NCI-H460 (cell line): Measurements from ENCODE around the gene LRRC7. TPM values are rescaled to one million over a fixed set of nuclear protein-coding genes. Genes with fewer than 3 reads are reported as not detected.

Source experiments
- DNase-seq: peaks from one replicate; pipeline ENCODE4 v3.0.0-alpha.2; 2016; ENCODE audit warnings: low read depth; ENCODE audit errors: extremely low read depth
- total RNA-seq: library from RNA; depleted of rRNA; stranded (reverse); fragments of >200 nt; shearing (Covaris generic); gene quantifications from 2 replicates; pipeline ENCODE4 v1.2.3, GENCODE V29; 2014

Gene LRRC7
- total RNA-seq, 1 experiment from 2014 or later = 0.20 TPM

DNA sequence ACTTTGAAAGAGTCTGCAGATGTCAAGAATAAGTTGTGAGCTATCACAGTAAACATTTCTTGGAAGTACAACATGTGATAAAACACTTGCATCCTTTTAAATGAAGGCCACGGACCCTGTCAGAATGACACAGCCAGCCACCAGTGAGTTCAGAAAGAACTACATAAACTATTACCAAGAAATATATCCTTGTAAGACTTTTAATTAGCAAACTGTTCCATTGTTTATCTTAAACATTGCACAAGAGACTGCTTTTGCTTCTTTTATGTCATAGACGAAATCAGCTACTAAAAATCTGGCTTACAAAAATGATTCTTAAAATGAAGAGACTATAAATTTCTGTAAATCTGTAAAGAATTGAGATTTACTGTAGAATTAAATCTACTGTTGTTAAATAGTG lies 17.9 kb downstream of the LRRC7 start:
- DNase-seq = no peak

DNA sequence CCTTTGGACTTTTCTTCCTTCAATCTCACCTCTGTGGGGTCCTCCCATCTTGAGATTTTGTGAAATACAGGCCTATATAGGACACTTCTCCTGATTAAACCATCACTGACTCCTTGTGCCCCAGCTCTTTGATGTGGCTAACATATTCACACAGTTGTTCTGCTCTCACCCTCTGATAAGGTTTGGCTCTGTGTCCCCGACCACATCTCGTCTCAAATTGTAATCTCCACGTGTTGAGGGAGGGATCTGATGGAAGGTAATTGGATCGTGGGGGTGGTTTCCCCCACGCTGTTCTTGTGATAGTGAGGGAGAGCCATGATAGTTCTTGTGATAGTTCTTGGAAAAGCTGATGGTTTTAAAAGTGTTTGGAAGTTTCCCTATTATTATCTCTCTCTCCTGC lies 19.7 kb downstream of the LRRC7 start:
- no peak for DNase-seq

DNA sequence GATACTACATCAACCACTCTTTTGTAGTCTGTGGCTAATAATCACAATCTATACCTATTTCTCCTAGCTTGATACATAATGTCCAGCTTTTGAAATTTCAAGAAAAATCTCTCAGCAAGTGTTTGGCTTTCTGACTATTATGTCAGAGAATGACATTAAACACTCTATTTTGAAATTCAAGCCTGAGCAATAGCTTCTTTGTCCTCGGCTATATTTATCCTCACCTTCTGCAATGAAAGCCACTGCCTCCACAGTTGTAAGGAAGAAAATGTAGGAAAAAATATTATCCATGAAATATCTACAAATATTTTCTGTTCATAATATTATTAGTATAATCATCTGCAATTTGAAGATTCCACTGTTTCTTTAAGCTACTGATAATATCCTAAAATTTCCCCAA lies 22.1 kb downstream of the LRRC7 start:
- no peak for DNase-seq

DNA sequence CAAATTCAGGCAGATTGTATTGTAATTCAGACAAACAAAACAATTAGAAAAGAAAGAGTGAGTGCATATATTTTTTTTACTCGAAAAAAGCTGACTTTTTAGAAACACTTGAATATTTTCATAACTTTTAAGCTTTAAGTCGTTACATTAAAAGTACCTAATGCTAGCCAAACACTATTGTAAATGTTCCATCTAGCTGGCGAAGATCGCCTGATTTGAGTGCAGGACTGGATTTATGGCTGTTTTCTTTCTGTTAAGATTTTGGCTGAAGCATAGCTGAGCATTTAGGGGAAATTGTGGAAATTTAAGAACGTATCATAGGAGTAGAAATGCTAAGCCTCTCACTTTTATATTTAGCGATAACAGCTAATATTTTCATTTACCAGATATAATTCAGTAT lies 24.6 kb downstream of the LRRC7 start:
- no peak for DNase-seq

DNA sequence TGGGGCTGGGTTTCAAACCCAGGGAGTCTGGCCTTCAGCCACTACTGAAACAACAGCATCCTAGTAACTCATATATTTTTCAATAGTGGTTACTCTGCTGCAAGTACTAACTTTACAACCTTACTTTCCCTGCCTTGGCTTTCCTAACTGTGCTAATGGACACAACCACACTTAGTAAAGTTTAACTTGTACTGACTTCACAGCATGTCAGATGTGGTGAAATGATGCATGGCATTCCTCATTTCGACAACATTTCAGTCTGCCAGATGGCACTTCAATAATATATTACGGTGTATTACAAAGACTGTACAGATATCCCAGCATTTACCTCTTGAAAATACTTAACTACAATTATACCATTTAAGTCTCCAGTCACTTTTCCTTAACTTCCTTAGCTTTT lies 27.8 kb downstream of the LRRC7 start:
- DNase-seq = no peak

DNA sequence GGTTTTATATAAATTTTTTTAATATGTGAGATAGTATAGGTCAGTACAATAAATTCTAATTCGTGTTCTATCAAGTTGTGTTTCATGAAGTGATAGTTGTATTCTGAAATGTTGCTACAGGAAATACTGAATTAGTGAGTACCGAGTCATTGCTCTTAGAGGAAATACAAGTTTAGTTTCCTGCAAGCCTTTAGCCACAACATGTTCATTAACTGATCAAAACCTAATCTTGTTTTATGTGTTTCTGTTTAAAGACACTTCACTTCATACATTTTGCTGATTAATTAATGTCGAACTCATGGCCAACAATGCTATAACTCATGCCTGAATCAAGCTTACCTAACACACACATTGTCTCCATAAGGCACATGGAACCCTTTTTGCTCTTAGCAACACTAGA lies 43.6 kb downstream of the LRRC7 start:
- DNase-seq = no peak

DNA sequence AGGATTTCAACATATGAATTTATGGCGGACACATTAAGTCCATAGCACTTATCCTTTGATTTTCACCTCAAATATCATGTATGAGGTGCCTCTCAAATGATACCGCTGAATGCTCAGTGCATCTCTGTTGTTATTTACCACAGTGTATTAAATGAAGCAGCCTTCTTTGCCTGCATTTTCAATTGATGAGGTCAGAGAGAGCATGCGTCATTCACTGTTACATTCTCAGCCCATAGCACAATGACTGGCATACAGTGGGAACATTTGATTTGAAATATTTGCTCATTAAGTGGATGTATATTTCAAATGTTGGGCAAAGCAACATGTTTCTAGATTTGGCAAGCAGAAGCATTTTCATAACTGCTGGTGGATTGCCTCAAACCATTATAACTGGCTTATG lies 45.7 kb downstream of the LRRC7 start:
- peak; percentile 0 for DNase-seq

DNA sequence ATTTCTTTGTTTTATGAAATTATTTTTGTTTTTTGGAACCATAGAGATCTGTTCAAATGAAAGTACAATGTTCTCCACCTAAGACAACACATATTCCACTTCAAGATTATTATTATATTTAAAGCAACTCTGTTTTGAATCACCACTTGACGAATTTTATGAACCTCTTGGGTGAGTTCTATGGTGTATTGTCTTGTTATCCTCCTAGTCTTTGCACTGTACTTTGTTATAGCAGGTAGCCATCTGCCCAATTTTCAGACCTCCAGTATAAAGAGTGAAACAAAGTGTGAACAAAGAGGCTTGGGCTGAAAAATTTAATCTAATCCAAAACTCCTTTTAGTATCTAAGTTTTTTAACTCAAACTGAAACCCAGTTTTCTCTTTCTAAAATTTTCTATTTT lies 71.0 kb downstream of the LRRC7 start:
- no peak for DNase-seq

DNA sequence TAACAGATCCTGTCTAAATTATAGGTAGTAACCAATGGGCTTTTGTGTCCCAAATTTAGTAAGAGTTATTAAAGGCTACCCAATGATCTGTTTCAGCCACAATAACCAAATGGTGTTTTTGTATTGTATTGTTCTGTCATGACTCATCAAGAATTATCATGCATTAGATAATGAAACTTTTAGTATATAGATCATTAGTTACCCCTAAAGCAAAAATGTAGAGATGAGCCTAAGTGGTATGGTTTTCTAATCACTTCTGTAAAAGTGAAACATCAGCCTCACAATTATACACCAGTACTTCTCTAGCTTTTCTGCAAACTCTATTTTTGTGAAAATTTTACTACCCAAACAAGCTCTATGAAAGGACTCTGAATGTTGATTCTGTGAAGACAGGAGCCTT lies 71.4 kb downstream of the LRRC7 start:
- DNase-seq = no peak

DNA sequence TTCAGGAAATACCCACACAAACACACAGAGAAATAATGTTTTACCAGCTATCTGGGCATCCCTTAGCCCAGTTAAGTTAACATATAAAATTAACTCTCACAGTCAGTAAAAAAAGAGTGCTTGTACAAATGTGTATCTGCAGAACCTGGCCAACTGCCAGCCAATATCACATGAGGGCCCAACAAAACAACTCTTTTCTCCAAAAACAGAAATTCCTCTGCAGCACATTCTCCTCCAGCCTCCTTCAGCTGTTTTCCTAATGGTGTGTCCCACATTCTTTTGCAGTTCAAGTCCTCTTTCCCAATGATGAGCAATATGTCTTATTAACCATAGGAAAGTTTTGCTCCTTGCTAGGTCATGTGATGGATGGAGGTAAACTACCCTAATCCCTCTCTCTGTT lies 75.5 kb downstream of the LRRC7 start:
- no peak for DNase-seq

DNA sequence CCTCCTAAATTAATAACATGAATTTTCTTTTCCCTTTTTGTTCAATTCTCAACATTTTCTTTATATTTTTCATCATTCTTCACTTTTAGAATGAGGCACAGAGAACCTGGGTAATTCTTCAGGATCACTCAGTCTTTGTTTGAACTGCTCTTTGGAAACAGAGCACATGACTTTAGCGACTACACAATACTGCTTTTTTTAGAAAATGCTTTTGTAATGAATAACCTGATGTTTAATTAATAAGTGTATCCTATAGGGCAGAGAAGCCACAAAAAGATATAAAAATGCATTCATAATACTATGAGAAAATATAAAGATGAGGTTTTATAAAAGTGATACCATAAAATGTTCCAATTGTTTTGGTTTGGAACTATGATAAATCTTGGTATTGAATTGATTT lies 77.8 kb downstream of the LRRC7 start:
- no peak for DNase-seq

DNA sequence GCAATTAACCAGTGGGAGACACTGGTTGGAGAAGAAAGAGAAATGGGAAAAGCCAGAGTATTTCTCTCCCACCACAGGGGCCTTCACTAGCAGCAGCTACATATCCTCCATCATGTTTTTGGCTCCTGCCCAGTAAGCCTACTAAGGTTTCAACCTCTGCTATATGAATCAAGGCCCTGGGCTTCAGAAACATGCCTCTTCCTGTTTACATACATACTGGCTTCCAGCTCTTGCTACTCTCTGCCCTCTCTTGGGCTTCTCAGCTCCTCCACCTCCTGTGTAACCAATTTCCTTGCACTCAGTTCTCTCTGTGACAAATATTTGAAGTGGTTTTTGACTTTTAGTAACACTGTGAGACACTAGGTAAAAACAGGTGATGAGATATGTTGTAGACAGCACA lies 80.8 kb downstream of the LRRC7 start:
- DNase-seq = no peak

DNA sequence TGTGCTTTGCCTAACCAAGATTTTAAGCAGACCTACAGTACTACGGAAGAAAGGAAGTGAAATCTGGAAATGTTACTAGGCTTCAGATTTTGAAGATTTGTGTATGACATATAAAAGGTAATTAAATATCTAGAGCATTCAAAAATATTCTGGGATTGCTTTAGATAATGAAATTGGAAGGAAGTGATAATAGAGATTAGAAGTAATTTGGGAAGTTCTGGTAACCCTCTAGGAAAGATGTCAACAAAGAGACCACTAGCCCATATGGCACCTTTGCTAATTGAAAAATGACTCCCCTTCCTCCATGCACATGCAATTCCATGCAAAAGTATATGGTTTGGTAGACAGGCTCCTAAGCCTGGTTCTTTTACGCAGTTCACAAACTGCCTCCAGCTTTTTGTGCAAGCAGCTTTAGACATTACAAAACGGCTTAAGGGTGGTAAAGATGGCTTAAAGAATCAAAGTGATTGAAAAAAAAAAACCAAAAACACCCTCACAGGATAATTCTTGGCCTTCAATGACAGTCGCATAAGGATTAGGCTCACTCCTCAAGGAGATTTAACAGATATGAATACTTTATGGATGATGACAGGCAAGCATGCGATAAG lies 81.8 kb downstream of the LRRC7 start:
- DNase-seq = no peak

DNA sequence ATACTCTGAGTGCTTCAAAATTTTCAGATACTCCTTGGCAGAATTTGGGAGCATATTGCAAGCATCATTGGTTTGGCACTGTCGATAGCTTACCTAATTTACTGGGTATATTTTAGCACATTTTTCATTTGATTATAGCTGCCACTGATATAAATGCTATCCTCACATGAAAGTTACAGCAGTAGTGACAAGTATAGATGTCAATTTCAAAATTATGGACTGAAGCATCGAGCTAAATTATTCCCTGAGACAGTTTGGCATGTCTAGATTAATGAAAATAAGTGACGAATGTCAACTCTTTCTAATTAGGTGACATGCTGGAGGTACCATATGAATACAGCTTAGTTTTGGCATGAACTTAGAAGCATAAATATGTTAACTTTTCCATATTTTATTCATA lies 83.1 kb downstream of the LRRC7 start:
- DNase-seq = no peak

DNA sequence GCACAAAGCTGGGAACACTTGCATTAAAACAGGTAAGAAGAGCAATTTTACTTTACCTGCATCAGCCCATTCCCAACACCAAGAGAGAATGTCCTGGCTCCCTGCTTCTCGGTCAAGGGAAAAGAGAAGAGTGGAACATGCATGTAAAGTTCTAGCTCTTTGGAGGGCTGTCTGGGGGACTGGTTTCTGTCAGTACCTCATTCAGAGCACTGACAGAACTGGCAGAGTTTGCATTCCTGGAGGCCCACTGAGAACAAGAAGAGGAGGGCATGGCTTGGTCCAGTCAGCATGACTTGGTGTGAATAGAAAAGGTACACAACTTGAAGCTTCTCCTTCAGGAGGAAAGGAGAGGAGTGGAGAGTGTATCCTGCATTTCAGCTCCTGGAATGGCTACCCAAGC lies 83.9 kb downstream of the LRRC7 start:
- no peak for DNase-seq

DNA sequence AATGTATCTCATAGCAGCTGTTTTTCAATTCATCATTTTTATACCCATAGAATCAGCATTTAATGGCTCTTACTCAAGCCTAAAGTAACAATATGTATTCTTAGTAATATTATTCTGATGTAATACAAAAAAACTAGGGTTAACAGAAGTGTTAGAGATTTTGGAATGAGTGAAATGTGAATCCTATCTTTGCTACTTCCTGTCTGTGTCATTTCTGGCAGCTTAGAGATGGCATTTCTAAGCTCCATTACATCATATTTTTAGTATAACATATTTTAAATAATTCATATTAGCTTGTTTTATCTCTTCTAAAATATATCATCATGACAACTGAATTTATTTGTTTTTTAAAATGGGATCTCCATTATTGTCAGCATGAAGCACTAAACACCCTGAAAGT lies 90.2 kb downstream of the LRRC7 start:
- no peak for DNase-seq

DNA sequence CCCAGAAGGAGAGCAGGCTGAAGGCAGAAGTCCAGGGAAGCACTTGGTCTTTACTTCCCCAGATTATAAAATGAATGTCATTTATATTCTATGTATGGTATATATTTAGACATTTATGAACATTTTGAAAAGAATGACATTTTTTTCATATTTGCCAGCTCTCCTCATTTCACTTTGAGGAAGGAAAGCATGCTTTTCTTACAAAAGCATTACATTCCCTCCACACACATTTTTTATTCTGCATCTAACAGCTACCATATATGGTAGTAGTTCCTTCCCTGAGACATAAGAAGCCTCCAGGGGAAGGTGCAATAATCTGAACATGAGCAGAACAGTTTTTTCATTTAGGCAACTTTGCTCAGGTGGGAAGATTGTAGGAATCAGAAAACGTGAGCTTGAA lies 94.0 kb downstream of the LRRC7 start:
- no peak for DNase-seq

DNA sequence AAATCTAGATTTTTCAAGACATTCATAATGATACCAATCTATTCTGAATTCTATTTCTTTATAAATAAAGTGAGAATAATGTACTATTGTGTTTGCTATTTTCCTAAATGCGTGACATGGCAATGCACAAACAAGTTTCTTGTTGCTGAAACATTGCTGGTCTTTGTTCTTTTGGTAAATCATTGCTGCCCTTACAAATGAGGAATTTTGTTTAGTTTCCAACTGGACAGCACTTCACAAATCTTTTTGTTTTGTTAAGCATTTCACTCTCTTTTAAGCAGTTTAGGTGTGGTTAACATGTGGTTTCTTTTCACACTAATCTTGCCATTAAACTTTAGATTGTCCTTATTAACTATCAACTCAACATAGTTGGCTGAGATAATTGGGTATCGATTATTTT lies 94.6 kb downstream of the LRRC7 start:
- DNase-seq = no peak

DNA sequence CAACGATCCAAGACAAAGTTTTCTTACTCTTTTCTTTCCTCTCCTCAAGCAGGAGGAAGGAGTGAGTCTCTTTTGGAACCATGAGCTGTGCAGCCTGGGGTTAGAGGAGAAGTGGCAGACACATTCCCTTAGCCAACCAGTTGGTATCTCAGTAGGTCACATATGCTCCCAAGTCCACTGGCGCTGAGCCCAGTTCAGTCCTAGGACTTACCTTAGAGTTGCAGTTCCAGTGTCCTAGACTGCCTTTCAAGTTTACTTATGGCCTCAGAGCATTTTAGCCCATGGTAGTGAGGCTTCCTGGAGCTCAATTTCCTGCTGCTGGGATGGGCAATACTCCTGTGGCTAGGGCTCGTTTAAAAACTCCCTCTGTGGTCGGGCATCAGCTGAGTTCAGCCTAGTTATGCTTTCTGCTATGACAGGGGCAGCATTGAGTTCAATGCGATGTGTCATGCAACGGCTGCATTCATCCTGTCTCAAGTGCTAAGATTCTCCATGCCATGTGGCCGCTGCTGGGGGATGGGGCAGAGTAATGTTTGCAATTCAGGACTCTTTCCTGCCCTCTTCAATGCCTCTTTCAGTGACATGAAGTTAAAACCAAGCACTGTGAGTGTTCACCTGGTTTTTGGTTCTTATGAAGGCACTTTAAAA lies 103.8 kb downstream of the LRRC7 start:
- DNase-seq = no peak

DNA sequence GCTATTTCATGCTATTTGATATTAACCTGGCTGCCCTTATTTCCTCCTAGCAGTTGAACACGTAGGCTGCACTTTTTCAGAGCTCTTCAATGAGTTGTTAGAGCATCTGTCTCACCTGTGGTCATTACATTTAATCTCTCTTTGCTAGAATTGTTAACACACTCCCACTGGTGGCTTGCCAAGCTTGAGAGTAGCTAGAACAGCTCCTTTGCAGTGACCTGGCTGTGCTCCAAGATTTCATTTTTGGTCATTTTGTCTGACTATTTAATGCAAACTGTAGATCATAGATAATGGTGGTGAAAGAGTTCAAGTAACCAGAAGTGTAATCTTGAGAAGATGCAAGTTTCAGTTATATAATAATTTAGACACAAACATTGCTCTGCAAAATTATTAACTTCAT lies 105.6 kb downstream of the LRRC7 start:
- DNase-seq = no peak

DNA sequence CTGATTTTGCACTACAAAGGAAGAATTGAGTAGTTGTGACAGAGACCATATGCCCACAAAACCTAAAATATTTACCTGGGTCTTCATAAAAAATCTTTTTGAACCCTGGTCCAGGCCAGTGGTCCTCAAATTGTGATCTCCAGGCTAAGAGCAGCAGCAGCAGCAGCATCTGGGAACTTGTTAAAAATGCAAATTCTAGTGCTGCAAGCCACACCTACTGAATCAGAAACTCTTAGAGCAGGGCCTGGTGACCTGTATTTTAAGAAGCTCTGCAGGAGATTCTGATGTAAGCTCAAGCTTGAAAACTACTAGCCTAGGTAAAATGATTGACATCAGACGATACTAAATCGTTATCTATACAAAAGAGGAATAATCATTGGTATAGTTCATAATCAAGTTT lies 112.2 kb downstream of the LRRC7 start:
- DNase-seq = no peak

DNA sequence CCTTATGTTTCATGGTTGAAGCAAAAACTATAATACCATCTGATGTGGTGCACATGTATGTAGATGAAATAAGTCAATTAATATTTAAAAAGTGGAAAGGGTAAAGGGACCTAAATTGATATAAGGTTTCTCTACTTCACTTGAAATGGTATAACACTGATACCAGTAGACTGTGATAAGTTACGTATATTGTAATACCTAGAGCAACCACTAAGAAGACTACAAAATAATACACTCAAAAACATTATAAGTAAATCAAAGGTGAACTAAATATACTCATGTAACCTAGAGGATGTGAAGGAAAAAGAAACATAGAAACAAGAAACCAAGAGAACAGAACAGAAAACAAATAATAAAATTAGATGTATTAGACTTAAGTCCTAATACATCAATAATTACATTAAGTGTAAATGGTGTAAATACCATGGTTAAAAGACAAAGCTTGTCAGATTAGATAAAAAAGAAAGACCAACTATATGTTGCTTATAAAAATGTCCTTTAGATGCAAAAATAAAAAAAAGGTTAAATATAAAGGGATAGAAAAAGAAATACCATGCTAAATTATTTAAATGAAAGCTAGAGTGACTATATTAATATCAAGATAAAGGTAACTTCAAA lies 118.8 kb downstream of the LRRC7 start:
- DNase-seq = no peak

DNA sequence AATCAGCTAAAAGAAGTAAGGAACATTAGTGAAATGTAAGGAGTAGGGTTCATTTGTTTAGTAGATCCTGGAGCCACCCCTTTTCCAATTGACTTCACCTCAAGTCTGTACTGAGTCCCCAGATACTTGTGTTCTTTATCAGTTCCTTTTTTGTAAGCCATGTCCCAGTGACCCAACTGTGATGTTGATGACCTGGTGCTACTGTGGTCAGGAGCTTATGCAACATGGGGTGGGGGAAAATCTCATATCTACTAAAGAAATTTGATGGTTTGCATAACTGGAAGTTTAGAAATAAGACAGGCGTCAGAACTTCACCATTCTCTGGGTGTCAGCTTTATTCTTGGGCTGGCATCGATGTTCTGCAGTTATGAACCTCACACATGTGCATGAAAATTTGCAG lies 120.5 kb downstream of the LRRC7 start:
- DNase-seq = no peak
